GM18502 (cell line): ENCODE results near the gene ADAMTS9.

Experiments used
- ATAC-seq: cut with Tn5 transposase; IDR thresholded peaks from one replicate; pipeline ENCODE4 v1.9.1; 2021; ENCODE audit warnings: mild to moderate bottlenecking; ENCODE audit not compliant: unreplicated experiment, poor library complexity

ADAMTS9 gene

DNA sequence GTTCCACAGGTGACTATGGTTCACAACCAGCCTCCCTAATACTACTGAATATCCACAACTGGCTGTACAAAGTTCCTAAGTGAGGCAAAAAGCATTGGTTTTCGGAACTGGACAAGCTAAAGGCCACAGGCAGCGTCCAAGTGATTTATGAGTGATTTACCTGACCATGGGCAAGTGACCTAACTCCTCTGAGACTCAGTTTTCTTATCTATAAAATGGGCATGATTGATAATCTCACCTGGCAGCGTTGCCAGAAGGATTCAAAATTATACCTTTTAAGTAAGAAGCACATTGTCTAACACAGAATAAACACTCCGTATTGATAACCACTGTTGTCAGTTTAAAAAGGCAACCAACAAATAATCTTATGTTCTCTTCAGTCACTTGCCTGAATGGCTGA lies 29.8 kb downstream of the ADAMTS9 start:
- no peak for ATAC-seq

DNA sequence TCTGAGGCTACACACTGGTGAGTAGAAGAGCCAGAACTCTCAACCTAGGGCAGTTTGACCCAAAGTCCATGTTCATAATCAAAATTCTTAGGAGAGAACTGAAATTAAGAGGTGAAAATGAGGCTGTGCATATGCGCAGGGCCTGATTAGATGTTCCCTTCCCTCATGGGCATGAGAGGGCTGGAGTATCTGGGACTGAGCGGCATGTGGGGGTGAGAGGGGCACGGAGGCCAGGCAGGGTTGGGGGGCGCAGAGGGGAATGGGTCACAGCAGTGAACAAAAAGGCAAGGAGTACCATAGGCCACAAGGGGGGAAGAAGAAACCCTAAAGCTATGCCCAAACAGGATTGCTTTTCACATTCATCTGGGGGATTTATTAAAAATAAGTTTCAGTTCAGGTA lies 31.3 kb downstream of the ADAMTS9 start:
- no peak for ATAC-seq

GRCh38 chr3:64655160-64655559 lies 32.6 kb downstream of the ADAMTS9 start:
- no peak for ATAC-seq

DNA sequence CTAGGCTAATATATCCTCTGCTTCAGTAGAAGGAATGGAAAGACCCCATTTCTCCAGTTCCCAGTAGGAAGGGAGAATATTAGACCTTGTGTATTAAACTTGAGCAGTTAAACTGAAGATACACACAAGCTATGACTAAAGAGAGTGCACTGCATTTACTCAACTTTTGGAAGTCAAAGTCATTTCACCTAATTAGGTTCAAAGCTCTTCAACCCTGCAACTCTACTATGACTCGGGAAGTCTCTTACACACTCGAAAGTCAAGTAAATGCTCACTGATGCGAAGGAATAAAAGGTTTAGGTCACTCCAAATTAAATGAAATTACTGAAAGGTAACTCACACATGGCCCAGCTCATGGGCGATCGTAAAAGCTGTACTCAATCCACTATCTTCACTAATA lies 33.8 kb downstream of the ADAMTS9 start:
- no peak for ATAC-seq

- ATAC-seq, result no peak
Measured at GRCh38 chr3:64653101-64653500, 34.7 kb downstream of the ADAMTS9 start.

DNA sequence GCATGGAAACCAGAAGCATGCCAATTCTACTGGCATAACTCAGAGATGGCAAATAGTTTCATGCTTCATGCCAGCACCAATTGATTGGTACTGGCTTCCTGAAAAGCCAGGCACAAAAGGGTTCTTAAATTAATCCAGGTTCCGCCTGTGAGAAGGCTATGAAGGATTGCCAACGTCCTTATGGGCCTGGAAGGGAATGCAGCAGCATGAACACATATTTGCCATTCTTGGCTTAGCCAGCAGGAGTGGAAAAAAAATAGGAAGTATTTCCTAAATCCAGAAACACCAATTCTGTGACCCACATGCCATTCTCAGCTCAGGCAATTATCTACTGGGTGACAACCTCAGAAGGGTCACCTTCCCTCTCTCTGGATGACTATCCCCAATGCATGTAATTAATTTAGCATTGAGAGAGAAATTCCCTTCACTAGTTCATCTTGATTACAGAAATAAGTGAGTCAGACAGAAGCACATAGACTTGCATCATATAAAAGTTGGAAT lies 36.0 kb downstream of the ADAMTS9 start:
- no peak for ATAC-seq

DNA sequence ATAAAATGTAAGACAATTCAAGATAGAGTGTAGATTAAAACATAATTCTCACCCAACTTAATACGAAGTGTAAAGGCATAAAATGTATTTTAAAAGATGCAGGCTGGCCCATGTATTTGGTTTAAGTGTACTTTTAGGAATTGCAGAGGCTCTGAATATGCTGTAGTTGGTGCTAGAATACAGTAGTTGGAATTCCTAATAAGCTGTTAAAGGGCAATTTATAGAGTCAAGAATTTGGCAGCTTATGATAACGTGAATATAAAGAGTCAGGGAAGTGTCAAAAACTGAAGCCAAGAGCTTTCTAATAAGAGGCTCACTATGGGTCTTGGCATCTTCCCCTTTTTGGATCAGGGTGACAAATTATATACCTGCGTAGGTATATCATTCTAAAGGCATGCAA lies 36.5 kb downstream of the ADAMTS9 start:
- no peak for ATAC-seq

DNA sequence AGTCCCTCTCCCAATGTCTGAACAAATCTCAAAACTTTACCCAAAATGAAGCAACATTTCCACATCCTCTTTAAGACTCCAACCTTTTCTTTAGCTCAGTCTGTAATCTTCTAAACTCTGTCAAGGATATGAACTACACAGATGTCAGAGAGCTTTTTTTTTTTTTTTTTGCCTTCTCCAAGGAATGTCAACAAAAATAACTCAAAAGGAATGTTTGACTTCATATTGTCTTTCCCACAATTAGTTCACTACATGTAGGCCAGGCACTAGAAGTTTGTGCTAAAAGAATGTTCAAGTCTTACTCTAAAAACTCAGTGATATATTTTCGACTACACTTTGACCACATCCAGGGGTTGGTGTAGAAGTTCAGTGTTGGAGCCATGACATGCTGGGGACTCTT lies 37.1 kb downstream of the ADAMTS9 start:
- ATAC-seq, result no peak

- no peak for ATAC-seq
Measured at GRCh38 chr3:64650096-64650622, 37.6 kb downstream of the ADAMTS9 start.

DNA sequence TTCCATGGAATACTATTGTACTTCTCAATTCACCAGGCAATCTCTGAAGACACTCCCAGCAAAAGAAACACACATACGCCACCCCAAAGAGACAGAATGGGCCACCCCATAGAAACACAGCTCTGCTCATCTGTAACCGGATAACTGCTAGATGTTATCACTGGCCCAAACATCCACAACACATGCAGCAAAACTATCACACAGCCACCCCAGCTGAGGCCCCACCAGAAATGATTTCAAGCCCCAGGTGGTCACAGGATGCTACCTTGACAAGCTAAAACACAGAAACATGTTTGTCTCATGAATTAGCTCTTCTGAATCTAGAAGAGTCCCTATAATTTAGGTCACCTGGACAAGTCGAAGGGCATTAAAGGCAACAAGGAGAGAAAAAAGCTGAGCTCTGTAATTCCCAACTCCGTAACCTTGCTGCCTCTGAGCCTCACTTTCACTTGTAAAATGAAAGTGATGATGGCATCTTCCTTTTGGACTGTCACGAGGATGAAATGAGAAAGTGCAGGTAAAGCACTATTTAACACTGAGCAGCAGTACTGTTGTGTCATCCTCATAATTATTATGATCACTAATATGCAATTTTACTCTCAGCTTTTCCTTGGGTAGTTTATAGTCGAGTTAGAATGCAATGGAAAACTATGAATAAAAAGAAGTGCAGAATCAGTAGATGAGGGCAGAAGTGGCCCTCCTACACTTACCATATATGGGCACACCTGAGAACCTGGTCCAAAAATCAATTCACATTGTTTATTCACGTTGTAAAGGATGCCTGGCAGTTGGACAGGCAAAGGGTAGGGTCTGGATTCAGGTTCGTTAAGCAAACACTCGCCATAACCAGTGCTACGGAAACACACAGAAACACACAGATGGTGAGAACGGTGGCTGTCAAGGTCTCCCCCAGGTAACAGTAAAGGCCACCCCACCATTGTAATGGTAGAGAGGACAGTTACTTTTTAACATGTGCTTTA lies 38.6 kb downstream of the ADAMTS9 start:
- ATAC-seq, result no peak

DNA sequence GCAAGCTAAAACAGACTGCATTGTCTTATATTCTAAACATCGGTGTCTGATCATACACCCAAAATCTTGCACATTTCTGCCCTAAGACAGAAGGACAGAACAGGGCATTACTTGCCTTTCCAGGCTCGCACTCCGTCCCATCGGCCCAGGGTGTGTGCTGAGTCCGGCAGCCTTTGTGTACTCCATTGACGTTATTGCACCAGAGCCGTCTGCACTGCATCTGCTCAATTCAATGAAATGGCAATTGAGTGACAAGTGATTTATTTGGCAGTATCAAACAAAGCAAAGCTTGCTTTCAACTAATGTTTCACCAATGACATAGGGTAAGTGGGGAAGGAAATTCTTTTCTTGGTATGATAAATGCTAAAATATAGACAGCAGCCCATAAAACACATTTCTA lies 40.0 kb downstream of the ADAMTS9 start:
- ATAC-seq, result no peak

DNA sequence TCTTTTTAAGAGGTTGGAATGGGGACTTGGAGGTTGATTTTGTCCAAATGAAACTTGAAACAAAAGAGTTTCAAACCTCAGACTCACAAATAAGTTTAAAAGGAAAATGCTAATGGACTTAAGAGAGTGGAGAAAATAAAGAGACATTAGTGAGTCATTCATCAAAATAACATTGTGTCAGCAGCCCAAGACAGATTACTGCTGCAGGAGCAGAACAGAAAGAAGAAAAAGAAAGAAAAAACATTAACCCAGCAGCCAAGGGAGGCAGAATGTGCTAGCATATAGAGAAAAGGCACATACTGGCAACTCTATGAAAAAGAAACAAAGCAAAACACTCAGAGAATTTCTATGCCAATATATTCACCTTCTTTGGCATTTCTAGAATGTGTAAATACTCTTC lies 42.6 kb downstream of the ADAMTS9 start:
- no peak for ATAC-seq

GRCh38 chr3:64644483-64644882 lies 43.3 kb downstream of the ADAMTS9 start:
- no peak for ATAC-seq

DNA sequence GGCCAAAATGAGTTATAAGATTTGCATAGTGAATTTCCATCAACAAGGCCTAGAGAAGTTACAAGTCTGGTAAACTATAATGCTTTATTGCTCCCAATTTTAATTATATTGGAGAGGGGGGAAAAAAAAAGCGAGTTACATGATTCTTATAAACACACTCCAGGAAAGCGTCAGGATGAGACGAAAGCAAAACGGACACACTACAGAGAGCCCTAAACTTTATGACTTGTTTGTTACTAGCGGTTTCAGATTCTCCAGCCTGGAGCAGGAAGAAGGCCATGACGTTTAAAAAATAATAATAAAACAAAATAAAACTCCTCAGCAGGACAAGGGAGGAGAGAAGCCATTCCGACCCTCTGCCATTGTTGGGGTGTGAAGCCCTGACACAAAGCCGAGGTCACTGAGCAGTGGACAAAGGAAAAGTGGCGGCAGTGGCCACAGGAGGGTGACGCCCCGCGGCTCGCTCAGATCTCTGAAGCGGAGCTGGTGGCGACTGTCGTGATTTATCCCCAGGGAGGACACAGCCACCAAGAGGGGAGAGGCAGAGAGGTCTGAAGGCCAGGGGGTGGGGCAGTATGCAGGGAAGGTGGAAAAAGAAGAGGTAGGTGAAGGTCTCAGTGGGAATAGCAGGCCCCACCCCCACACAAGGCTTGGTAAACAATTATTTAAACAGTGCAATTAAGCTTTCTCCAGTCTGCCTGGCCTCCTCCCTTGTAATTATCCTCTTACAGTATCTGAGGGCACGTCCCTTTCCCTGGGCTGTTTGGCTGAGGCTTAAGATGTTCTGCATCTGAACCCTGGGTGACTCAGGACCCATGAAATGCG lies 45.3 kb downstream of the ADAMTS9 start:
- ATAC-seq, result no peak

- no peak for ATAC-seq
Measured at GRCh38 chr3:64638981-64639481, 48.8 kb downstream of the ADAMTS9 start.

DNA sequence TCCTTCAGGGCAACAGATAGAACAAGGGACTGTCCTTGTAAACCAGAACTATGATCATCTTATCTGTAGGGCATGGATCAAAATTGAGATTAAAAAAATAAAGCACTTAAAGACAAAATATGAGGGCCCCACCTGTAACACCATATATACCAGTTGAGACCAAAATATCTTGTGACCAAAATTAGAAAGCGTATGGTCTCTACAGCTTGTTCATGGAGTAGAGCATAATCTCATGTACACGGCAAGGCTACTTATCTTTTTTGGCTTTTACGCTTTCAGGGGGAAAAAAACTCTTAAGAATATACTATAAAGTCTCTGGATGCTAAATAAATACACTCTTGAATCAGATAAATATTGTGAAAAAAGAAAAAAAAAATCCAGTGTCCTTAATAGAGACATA lies 49.3 kb downstream of the ADAMTS9 start:
- ATAC-seq, result no peak

GRCh38 chr3:64634417-64634816 lies 53.4 kb downstream of the ADAMTS9 start:
- no peak for ATAC-seq

DNA sequence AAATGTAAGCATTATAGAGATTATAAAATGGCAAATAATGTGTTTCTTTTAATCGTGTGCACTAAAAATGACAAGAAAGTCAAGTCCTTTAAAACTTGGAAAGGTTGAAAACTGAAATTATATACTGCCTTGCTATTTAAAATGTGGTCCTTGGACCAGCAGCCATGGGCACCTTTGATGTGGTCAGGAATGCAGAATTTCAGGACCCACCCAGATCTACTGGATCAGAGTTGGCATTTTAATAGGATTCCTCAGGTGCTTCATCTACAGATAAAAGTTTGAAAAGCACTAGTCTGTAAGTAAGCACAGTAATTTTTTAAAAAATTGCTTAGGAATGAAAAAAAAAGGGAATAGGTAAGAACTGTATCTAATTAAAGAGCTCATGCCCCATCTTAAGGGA lies 55.8 kb downstream of the ADAMTS9 start:
- no peak for ATAC-seq

DNA sequence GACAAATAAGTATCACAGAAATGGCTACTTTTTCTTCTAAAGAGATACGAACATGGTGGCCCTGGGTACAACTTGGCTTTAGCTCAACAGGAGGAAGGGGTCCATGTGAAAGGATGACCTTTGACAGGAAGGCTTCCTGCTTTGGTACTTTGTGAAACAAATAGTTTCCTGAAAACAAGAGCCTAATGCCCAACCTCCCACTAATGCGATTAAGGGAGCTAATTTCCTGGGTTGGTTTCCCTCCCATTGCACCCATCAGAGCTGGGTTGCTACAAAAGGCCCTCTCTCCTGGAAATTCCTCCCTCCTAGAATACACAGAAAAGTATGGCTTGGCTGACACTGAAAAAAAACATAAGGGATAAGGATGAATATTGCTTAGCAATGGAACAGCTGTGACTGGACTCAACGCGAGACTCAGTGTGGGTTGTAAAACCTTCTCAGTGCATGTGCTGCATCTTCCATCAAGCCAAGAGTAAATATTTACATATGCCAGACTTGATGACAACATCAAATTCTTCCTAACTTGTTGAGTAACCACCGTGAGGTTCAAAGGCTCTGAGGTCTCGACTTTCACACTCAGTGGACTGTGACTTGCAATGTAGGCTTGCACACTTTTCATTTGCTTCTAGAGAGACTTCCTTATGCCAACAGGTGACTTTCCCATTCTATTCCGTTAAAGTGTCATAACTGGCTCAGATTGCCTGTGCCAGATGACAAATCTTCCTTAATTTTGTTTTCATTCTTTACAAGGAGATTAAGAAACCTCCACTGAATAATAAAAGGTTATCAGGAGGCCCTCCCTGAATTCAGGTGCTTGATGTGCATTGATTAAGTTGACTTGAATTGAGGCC lies 60.1 kb downstream of the ADAMTS9 start:
- ATAC-seq, result no peak

DNA sequence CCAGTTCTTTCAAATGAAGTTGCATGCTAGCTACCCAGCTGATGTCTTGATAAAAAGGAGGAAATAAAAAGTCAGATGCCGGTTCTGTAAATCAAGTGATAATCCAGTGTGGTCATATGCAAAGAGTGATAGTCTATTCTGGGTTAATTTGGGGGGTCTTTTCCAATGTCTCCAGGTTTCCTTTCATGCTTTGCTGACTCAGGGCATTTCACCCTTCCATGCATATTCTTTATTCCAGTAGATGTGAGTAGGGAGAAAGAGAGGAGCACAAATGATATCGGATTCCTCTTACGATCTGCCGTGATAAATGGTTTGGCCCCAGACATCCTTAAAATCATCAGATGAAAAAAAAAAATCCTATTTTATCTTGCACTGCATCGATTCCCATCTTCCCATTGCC lies 60.8 kb downstream of the ADAMTS9 start:
- no peak for ATAC-seq
